MCF 10A (cell line): ENCODE results near the gene VSTM2L. TPM values are rescaled to one million over a fixed set of nuclear protein-coding genes. Genes with fewer than 3 reads are reported as not detected.

Experiments used
- BruUV-seq: library from RNA; stranded (reverse); fragments of 400-500 nt; replicated peaks from 2 replicates; lab custom pipeline; 2021; lab: Mats Ljungman, UMichigan
- CTCF ChIA-PET: fragments of 300-600 bp; sonication (Branson Sonifier 250); formaldehyde crosslinking; extraction: SDS; loops from one replicate; lab custom pipeline; 2021; ENCODE audit warnings: antibody characterized with exemption, inconsistent platforms; lab: Yijun Ruan, JAX
- POLR2A ChIA-PET: fragments of 300-600, 350-650 bp; sonication (Branson Sonifier 250); formaldehyde crosslinking; extraction: SDS; loops from one replicate; lab custom pipeline; 2020; ENCODE audit warnings: antibody characterized with exemption, inconsistent platforms; lab: Yijun Ruan, JAX
- DNase-seq: peaks from one replicate; pipeline ENCODE4 v3.0.0-alpha.2; 2018; ENCODE audit not compliant: unreplicated experiment
- H3K27ac Mint-ChIP-seq: one replicate; pipeline ENCODE4 v1.8.0; 2022; ENCODE audit warnings: mild to moderate bottlenecking, low read depth, mixed read lengths; ENCODE audit not compliant: unreplicated experiment
- H3K27me3 Mint-ChIP-seq: one replicate; pipeline ENCODE4 v1.8.0; 2022; ENCODE audit warnings: mixed read lengths; ENCODE audit not compliant: insufficient read depth, unreplicated experiment
- H3K36me3 Mint-ChIP-seq: one replicate; pipeline ENCODE4 v1.8.0; 2022; ENCODE audit warnings: mild to moderate bottlenecking, moderate library complexity, mixed read lengths; ENCODE audit not compliant: insufficient read depth, unreplicated experiment
- H3K4me1 Mint-ChIP-seq: one replicate; pipeline ENCODE4 v1.8.0; 2022; ENCODE audit warnings: mixed read lengths; ENCODE audit not compliant: insufficient read depth, unreplicated experiment
- H3K4me3 Mint-ChIP-seq: one replicate; pipeline ENCODE4 v1.8.0; 2022; ENCODE audit warnings: mild to moderate bottlenecking, moderate library complexity, mixed read lengths; ENCODE audit not compliant: unreplicated experiment
- H3K9me3 Mint-ChIP-seq: one replicate; pipeline ENCODE4 v1.8.0; 2022; ENCODE audit warnings: mixed read lengths; ENCODE audit not compliant: unreplicated experiment
- CTCF ChIP-seq: fragments of 200-600 bp; IDR thresholded peaks from one replicate; pipeline ENCODE4 v1.8.0; 2022; ENCODE audit warnings: antibody characterized with exemption, mild to moderate bottlenecking; ENCODE audit not compliant: unreplicated experiment
- intact Hi-C: fragments of 100-400 bp; cut with micrococcal nuclease; formaldehyde crosslinking; loops from 2 replicates; pipeline ENCODE4 v1.14.1; 2022
- total RNA-seq: library from RNA; stranded (reverse); gene quantifications from 2 replicates; pipeline ENCODE4 v1.2.3, GENCODE V29; 2022

VSTM2L gene
- total RNA-seq, 1 experiment from 2014 or later = 15.6 TPM

DNA sequence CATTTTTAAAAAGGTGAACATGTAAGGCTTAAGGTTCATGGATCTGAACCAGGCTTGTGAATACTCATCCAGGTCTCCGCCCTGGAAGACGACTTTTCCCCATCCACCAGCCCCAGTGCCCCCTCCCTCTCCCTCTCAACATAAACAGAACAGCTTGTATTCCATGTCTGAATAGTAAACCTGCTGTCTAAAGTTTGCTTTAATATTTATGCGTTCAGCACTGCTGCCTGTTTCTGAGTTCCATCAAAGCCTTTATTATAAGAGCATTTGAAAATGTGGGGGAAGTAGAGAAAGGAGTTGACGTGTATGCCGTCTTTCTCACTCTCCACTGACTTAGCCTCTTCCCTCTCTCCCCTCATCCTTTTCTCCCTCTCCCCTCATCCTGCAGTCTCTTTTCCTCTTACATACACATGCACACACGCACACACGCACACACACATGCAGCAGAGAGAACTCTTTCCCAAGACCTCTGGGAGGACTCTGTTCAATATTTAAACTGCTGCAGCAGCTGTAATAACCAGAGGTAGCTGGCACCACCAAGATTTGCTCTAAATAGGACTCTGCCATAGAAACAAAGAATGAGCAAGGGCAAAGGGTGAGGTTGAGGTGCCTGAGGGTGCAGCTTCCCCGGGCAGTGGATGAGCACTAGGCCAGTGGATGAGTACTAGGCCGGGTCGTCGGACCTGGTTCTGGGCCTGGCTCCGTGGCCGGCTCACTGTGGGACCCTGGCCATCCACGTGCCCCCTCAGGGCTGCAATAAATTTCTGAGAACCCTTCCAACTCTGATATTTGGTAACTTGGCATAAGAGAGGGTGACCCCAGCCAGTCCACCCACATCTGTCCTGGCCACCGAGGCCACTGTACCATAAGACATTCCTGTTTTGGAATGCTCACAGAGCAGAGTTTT lies 35.4 kb upstream of the VSTM2L start:
- Mint-ChIP-seq H3K4me3 (no peak overlapping the region), H3K9me3 (no peaks in the 10 kb centered on the region), H3K27ac (no peak overlapping the region), H3K27me3 (no peaks in the 10 kb centered on the region), H3K36me3 (peaks cover 7% of the 10 kb centered on the region), H3K4me1 (peaks cover 6% of the 10 kb centered on the region)
- TF ChIP-seq CTCF = no peak
- ChIA-PET POLR2A (no interaction called here), CTCF (interaction anchor here (1.1 kb wide), 1 partner anchor 10 kb away, joined by 5 read pairs; no protein-coding TSS in a partner anchor)
- no TSS peak for BruUV-seq
- DNase-seq = no peak
- intact Hi-C loops = no loop called here

DNA sequence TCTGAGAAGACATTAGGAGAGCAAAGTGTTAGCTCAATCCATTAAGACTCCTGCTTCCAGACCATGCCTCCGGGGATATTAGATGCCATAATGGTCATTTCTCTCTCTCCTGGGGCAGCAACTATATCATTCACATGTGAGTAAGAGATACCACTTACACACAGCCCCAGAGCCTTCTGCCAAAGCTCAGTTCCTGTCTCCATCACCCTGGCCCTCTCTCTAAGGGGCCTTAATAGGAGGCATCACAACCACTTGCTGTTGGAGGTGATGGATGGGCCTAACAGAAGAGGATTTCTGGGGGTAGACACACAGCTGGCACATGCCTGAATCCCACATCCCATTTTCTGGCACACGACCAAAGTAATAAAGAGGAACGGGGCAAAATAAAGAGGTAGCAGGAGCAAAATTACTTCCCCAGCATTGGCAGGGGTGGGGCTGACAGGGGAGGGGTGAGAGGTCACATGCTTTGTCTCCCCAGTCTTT lies 34.0 kb upstream of the VSTM2L start:
- H3K27me3 Mint-ChIP-seq = no peaks in the 10 kb centered on the region
- H3K27ac Mint-ChIP-seq = no peak overlapping the region
- no TSS peak for BruUV-seq
- H3K9me3 Mint-ChIP-seq = no peaks in the 10 kb centered on the region
- no peak for TF ChIP-seq CTCF
- ChIA-PET POLR2A (no interaction called here), CTCF (no interaction called here)
- H3K4me1 Mint-ChIP-seq = peaks cover 6% of the 10 kb centered on the region
- intact Hi-C loops = no loop called here
- DNase-seq = no peak
- H3K4me3 Mint-ChIP-seq = no peak overlapping the region
- H3K36me3 Mint-ChIP-seq = peaks cover 16% of the 10 kb centered on the region

DNA sequence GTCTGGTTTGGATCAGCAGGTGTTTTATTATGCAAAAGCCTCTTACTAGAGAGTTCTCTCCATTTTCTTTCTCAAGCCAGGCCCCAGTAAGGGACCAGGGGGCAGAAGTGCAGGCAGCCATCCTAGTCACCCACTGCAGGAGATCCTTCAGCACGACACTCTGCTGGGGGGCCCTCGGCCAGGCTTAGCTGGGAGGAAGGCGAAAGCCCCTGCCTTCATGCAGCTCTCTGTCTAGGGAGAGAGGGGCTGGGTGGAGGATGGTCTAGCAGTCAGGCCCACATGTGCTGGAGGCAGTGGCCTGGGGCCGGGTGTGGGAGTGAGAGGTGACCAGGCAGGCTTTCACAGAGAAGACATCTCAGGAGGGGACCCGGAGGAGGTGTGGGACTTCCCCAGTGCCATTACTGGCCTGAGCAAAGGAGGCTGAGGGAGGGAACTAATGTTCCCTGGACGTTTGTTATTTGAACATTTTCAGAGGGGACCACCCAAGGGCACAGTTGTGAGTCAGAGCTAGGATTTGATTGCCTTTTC lies 33.5 kb upstream of the VSTM2L start:
- DNase-seq = no peak
- no TSS peak for BruUV-seq
- intact Hi-C loops = no loop called here
- Mint-ChIP-seq H3K36me3 (peaks cover 18% of the 10 kb centered on the region), H3K27me3 (no peaks in the 10 kb centered on the region), H3K9me3 (no peaks in the 10 kb centered on the region), H3K27ac (no peak overlapping the region), H3K4me1 (peaks cover 6% of the 10 kb centered on the region), H3K4me3 (no peak overlapping the region)
- TF ChIP-seq CTCF = no peak
- ChIA-PET CTCF (no interaction called here), POLR2A (no interaction called here)

DNA sequence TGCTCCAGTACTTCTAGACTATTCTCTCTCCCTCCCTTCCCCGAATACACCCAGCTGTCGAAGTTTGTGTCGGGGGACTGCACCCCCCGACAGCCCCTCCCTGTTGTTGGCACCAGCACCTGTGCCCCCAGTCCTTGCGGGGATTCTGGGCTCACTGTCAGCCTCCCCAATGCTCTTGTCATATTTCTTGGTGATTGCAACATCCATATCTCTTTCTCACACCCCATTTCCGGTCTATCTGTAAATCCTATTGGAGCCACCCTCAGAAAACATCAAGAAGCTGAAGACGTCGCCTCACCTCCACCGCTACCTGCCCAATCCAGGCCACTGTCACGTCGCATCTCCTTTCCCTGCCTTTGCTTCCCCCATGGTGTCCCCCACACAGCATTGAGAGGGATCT lies 32.6 kb upstream of the VSTM2L start:
- intact Hi-C loops = no loop called here
- Mint-ChIP-seq H3K9me3 (no peaks in the 10 kb centered on the region), H3K4me1 (peaks cover 6% of the 10 kb centered on the region), H3K27ac (peak overlapping the region; percentile 4), H3K4me3 (no peak overlapping the region), H3K36me3 (peaks cover 18% of the 10 kb centered on the region), H3K27me3 (no peaks in the 10 kb centered on the region)
- DNase-seq = no peak
- CTCF ChIA-PET = no interaction called here
- POLR2A ChIA-PET = no interaction called here
- no peak for TF ChIP-seq CTCF
- BruUV-seq = no TSS peak
